OCI-LY7 (cell line): ENCODE data around the gene SATB2. TPM values are rescaled to one million over a fixed set of nuclear protein-coding genes. Genes with fewer than 3 reads are reported as not detected.

ENCODE experiments used
- BruUV-seq: library from RNA; stranded (reverse); fragments of 400-500 nt; replicated peaks from 2 replicates; lab custom pipeline; 2021; lab: Mats Ljungman, UMichigan
- CTCF ChIA-PET: fragments of 300-600 bp; sonication (Branson Sonifier 250); formaldehyde crosslinking; loops from one replicate; lab custom pipeline; 2022; ENCODE audit warnings: antibody characterized with exemption; ENCODE audit not compliant: unreplicated experiment; lab: Charles Lee
- POLR2A ChIA-PET: fragments of 300-600 bp; sonication (Branson Sonifier 250); formaldehyde crosslinking; loops from one replicate; lab custom pipeline; 2022; ENCODE audit warnings: antibody characterized with exemption; lab: Charles Lee
- DNase-seq: peaks from one replicate; pipeline ENCODE4 v3.0.0-alpha.2; 2015; ENCODE audit warnings: low spot score
- H2AFZ ChIP-seq: fragments of 200-600 bp; sonication (generic), shearing (Covaris generic); 2 replicates; pipeline ENCODE4 v1.6.1; 2014; ENCODE audit warnings: mild to moderate bottlenecking, antibody characterized with exemption, low read length, moderate library complexity
- H3K27ac ChIP-seq: fragments of 200-600 bp; sonication (generic); 2 replicates; pipeline ENCODE4 v1.5.1; 2014; ENCODE audit warnings: mixed run types, low read depth, mild to moderate bottlenecking, moderate library complexity, low read length, inconsistent platforms; ENCODE audit not compliant: poor library complexity, severe bottlenecking
- H3K36me3 ChIP-seq: fragments of 200-600 bp; sonication (generic); 2 replicates; pipeline ENCODE4 v1.6.1; 2014; ENCODE audit warnings: mild to moderate bottlenecking, antibody characterized with exemption, low read length, moderate library complexity, mixed read lengths; ENCODE audit not compliant: insufficient read depth
- H3K4me1 ChIP-seq: fragments of 200-600 bp; sonication (generic); 2 replicates; pipeline ENCODE4 v1.5.1; 2014; ENCODE audit warnings: mild to moderate bottlenecking, low read length; ENCODE audit not compliant: insufficient read depth, poor library complexity, severe bottlenecking
- H3K4me2 ChIP-seq: fragments of 200-600 bp; sonication (generic); 2 replicates; pipeline ENCODE4 v1.6.1; 2014; ENCODE audit warnings: mild to moderate bottlenecking, low read length
- H3K4me3 ChIP-seq: fragments of 200-600 bp; sonication (generic); 2 replicates; pipeline ENCODE4 v1.5.1; 2014; ENCODE audit warnings: mild to moderate bottlenecking, low read depth, low read length; ENCODE audit not compliant: poor library complexity, severe bottlenecking
- H3K79me2 ChIP-seq: fragments of 200-600 bp; sonication (generic); 2 replicates; pipeline ENCODE4 v1.6.1; 2016; ENCODE audit warnings: low read depth, mild to moderate bottlenecking, low read length, moderate library complexity, mixed read lengths; ENCODE audit not compliant: insufficient read depth
- H3K9me2 ChIP-seq: fragments of 200-600 bp; sonication (generic); 2 replicates; pipeline ENCODE4 v1.6.1; 2016; ENCODE audit warnings: mild to moderate bottlenecking, low read length, mixed read lengths; ENCODE audit not compliant: insufficient read depth
- H3K9me3 ChIP-seq: fragments of 200-600 bp; sonication (generic); 2 replicates; pipeline ENCODE4 v1.6.1; 2014; ENCODE audit warnings: mild to moderate bottlenecking, mixed run types, low read length, mixed read lengths
- H4K20me1 ChIP-seq: fragments of 200-600 bp; sonication (generic); 2 replicates; pipeline ENCODE4 v1.6.1; 2014; ENCODE audit warnings: mild to moderate bottlenecking, antibody characterized with exemption, low read length, moderate library complexity, mixed read lengths; ENCODE audit not compliant: insufficient read depth
- EZH2phosphoT487 ChIP-seq: fragments of 200-600 bp; sonication (generic); IDR thresholded peaks from 2 replicates; pipeline ENCODE4 v1.6.1; 2018; ENCODE audit warnings: low read depth, borderline replicate concordance, mild to moderate bottlenecking, mixed run types, antibody characterized with exemption, low read length, moderate library complexity, mixed read lengths
- intact Hi-C: fragments of 100-400 bp; cut with micrococcal nuclease; formaldehyde crosslinking; loops from one replicate; pipeline ENCODE4 v1.10.0; 2022; ENCODE audit not compliant: unreplicated experiment
- total RNA-seq, 2 experiments: library from RNA; depleted of rRNA in 1 of 2; stranded (reverse); fragments of >200 nt in 1 of 2; shearing (Covaris generic) in 1 of 2; gene quantifications; 2 replicates each; pipeline ENCODE4 v1.2.3, GENCODE V29; 2014 to 2022
- TF ChIP-seq, protein P1 (sequence below): fragments of 200-600 bp; sonication (generic); conservative IDR thresholded peaks from 2 replicates; pipeline ENCODE4 v1.5.1; 2014; ENCODE audit warnings: mild to moderate bottlenecking, antibody characterized with exemption, low read length, moderate library complexity, mixed read lengths

The SATB2 gene
- total RNA-seq, 2 experiments from 2014 or later, result 15.9 to 30.7 TPM

- intact Hi-C loops, result no loop called here
- Histone ChIP-seq H3K36me3 (peaks cover 81% of the 10 kb centered on the region), H4K20me1 (no peaks in the 10 kb centered on the region), H3K27ac (no peak overlapping the region), H2AFZ (no peak overlapping the region), H3K4me3 (no peak overlapping the region), H3K9me2 (no peaks in the 10 kb centered on the region), H3K4me1 (no peaks in the 10 kb centered on the region), H3K9me3 (no peaks in the 10 kb centered on the region), H3K4me2 (no peak overlapping the region), H3K79me2 (no peaks in the 10 kb centered on the region)
- POLR2A ChIA-PET, result interaction anchor here (0.9 kb wide), 1 partner anchor 9 kb away, joined by 3 read pairs; no protein-coding TSS in a partner anchor
- TF ChIP-seq EZH2phosphoT487, result no peak
- TF ChIP-seq, protein P1, sequence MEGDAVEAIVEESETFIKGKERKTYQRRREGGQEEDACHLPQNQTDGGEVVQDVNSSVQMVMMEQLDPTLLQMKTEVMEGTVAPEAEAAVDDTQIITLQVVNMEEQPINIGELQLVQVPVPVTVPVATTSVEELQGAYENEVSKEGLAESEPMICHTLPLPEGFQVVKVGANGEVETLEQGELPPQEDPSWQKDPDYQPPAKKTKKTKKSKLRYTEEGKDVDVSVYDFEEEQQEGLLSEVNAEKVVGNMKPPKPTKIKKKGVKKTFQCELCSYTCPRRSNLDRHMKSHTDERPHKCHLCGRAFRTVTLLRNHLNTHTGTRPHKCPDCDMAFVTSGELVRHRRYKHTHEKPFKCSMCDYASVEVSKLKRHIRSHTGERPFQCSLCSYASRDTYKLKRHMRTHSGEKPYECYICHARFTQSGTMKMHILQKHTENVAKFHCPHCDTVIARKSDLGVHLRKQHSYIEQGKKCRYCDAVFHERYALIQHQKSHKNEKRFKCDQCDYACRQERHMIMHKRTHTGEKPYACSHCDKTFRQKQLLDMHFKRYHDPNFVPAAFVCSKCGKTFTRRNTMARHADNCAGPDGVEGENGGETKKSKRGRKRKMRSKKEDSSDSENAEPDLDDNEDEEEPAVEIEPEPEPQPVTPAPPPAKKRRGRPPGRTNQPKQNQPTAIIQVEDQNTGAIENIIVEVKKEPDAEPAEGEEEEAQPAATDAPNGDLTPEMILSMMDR, result no peak
- BruUV-seq, result no TSS peak
- CTCF ChIA-PET, result no interaction called here
- no peak for DNase-seq
These were observed 43.7 kb downstream of the SATB2 start for GRCh38 chr2:199414001-199414400.

DNA sequence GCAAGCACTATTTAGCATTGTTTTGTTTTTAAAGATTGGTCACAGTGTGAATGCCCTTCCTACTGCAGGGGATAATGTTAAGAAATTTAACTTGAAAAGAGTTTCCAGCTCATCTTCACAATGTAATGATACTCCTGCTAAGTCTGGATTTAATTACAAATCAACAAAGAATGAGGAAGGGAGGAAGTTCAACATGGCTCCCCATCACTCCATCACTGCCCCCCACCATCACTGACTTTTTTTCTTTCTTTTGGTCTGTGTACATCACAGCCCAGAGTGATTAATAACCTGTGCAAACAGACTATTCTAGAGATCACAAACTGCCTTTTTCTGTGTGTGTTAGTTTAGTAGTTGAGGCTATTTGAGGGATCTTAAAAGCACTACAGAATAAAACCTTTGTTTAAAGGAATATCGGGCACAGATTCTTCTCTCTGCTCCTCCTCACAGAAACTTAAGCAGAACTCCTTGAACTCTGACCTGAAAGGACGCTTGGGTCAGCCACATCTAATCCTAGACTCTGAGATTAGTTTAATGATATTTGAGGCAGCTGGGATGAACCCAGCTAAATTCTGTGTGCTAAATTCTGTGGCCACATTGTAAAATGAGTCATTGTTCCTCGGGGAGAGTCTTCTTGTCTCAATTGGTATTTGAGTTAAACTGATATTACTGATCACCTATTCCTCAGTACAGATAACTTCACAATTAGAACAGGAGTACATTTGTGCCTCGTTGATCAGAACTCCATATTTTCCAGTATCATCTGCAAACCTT is 47.8 kb downstream of the SATB2 start:
- H3K9me3 ChIP-seq, result no peaks in the 10 kb centered on the region
- H4K20me1 ChIP-seq, result no peaks in the 10 kb centered on the region
- H3K4me3 ChIP-seq, result no peak overlapping the region
- H2AFZ ChIP-seq, result no peak overlapping the region
- intact Hi-C loops, result no loop called here
- ChIA-PET POLR2A (no interaction called here), CTCF (no interaction called here)
- no peak overlapping the region for H3K27ac ChIP-seq
- no peaks in the 10 kb centered on the region for H3K79me2 ChIP-seq
- H3K4me2 ChIP-seq, result no peak overlapping the region
- TF ChIP-seq EZH2phosphoT487, result no peak
- TF ChIP-seq, protein P1, result no peak
- no peaks in the 10 kb centered on the region for H3K4me1 ChIP-seq
- peaks cover 74% of the 10 kb centered on the region for H3K36me3 ChIP-seq
- BruUV-seq, result no TSS peak
- no peaks in the 10 kb centered on the region for H3K9me2 ChIP-seq
- no peak for DNase-seq

DNA sequence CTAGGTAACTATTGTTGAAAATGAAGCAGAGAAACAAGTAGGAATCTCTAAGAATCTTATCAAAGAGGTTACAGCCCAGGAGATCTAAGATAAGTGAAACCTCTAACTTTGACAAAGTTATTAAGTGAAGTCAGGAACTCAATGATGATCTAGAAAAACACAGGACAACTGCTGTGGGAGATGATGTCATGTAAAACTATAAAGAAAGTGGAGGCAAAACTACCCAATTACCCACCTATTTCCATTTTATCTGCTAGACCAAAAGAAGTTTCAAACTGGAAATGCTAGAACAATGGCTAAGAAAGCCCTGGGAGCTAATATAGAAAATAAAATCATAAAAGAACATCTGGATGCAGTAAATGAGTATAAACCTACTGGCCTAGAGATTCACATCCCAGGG is 50.3 kb downstream of the SATB2 start:
- Histone ChIP-seq H3K79me2 (no peaks in the 10 kb centered on the region), H3K4me2 (no peak overlapping the region), H3K9me3 (no peaks in the 10 kb centered on the region), H3K9me2 (no peaks in the 10 kb centered on the region), H3K4me3 (no peak overlapping the region), H3K36me3 (peaks cover 81% of the 10 kb centered on the region), H2AFZ (no peak overlapping the region), H4K20me1 (no peaks in the 10 kb centered on the region), H3K4me1 (no peaks in the 10 kb centered on the region), H3K27ac (no peak overlapping the region)
- no TSS peak for BruUV-seq
- POLR2A ChIA-PET, result no interaction called here
- intact Hi-C loops, result no loop called here
- TF ChIP-seq EZH2phosphoT487, result no peak
- TF ChIP-seq, protein P1, result no peak
- CTCF ChIA-PET, result no interaction called here
- DNase-seq, result no peak
